ENCODE measurements around the gene PDE2A.

The PDE2A gene

DNA sequence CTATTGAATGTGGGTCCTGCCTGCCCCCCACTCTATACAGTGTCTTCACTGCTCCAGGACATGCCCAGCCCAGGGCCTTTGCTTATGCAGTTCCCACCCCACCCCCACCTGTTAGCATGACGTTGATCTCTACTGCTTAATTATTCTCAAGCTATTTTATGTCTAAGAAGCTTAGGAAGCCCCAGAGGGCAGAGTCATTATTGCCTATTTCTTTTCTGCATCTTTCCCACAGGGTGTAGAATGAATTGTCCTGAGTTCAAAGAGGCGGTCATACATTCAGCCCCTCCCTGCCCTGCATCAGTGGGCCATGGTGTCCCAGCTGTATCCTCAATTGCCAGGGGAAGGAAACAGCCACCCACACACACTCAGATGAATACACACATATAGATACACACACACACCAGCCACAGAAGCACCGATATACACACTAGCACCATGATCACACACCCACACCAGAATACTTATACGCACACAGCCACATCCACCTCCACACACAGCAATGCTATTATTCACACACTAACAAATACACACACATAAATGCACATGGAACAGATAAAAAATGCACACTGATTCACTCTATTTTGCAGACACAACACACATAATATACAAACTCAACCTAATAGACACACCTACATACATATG, 1.5 kb downstream of the PDE2A start:
- Mint-ChIP-seq H3K27me3 (peaks cover 75 to 88% of the 10 kb centered on the region in 2 donors), H3K4me3 (no peak overlapping the region), H3K27ac (no peak overlapping the region), H3K9me3 (peaks cover 0 to under 1% of the 10 kb centered on the region in 2 donors), H3K4me1 (ENCODE audit: low read depth in 2 of 2) (peaks cover 11 to 12% of the 10 kb centered on the region in 2 donors), H3K36me3 (ENCODE audit: insufficient read depth) (peaks cover 8% of the 10 kb centered on the region)
- DNase-seq (no peak), ATAC-seq (replicated peaks) (no peak)

DNA sequence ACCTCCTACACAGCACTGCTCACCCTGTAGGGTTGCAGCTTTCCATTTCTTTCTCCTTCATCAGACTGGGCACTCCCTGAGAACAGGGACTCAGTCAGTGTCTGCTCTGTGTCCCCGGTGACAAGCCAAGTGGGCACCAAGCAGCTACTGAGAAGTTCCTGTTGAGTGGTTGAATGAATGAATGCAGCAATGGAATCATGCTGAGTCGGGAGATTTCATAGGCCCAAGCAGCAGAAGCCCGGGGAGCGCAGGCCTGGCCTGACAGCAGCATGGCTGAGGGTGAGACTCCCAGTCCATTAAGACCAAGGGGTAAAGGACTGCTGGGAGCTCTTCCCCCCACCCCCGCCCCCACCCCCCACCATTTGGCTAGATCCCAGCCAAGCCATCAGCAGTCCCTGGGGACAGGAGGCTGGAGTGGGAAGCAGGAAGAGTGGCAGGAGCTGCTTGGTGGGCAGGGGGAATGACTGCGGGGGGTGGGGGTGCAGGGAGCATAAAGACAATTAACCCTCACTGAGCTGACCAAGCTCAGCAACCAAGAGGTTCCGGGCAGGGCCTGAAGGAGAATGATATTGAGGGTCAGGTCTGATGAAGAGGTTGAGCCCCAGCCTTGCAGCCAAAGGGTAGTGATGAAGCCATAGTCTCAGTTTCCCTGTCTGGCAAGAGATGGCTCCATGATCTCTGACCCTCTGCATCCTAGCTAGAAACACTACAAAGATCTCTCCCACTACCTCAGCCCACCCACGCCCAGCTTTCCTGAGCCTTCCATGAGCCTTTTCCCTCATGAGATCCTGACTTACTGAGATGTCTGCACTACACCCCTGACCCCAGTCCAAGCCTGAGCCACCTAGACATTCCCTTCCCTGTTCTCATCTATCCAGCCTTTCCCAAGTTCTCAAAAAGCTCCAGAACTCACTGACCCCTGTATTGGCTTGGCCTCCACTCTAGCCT, 2.8 kb downstream of the PDE2A start:
- ATAC-seq (replicated peaks) (no peak), DNase-seq (no peak)
- Mint-ChIP-seq H3K36me3 (ENCODE audit: insufficient read depth) (peaks cover 6% of the 10 kb centered on the region), H3K4me3 (no peak overlapping the region), H3K4me1 (ENCODE audit: low read depth in 2 of 2) (peaks cover 8 to 10% of the 10 kb centered on the region in 2 donors), H3K27me3 (peaks cover 76 to 84% of the 10 kb centered on the region in 2 donors), H3K27ac (no peak overlapping the region), H3K9me3 (peaks cover 5 to 7% of the 10 kb centered on the region in 2 donors)

DNA sequence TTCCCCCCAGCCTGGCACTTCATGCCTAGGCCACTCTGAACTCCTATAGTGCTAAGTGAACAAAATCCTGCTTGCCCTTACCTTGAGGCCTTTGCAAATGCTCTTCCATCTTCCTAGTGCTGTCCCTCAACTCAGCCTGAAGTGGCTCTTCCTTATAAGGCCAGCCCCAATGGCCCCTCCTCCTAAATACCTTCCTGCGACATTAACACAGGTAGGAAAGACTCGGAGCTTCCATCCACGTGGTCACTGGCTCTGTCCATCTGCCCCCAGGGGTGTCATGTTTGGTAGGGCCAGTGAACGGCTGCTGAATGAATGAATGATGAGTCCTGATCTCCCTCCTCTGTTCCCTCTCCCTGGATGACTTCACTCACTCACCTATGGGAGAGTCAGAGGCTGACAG, 4.2 kb downstream of the PDE2A start:
- ATAC-seq (replicated peaks) (no peak), DNase-seq (no peak)
- H3K27me3 Mint-ChIP-seq: peaks cover 72 to 83% of the 10 kb centered on the region in 2 donors
- peaks cover 8 to 10% of the 10 kb centered on the region in 2 donors for H3K4me1 Mint-ChIP-seq (ENCODE audit: low read depth in 2 of 2)
- peaks cover 5 to 7% of the 10 kb centered on the region in 2 donors for H3K9me3 Mint-ChIP-seq
- no peak overlapping the region for H3K4me3 Mint-ChIP-seq
- H3K27ac Mint-ChIP-seq: no peak overlapping the region
- H3K36me3 Mint-ChIP-seq (ENCODE audit: insufficient read depth): peaks cover 3% of the 10 kb centered on the region

GRCh38 chr11:72669527-72669926, 4.7 kb downstream of the PDE2A start:
- peaks cover 73 to 83% of the 10 kb centered on the region in 2 donors for H3K27me3 Mint-ChIP-seq
- DNase-seq: no peak
- ATAC-seq (replicated peaks): no peak
- no peak overlapping the region for H3K27ac Mint-ChIP-seq
- no peak overlapping the region for H3K4me3 Mint-ChIP-seq
- H3K9me3 Mint-ChIP-seq: peaks cover 5 to 7% of the 10 kb centered on the region in 2 donors
- H3K4me1 Mint-ChIP-seq (ENCODE audit: low read depth in 2 of 2): peaks cover 6 to 10% of the 10 kb centered on the region in 2 donors
- peaks cover 3% of the 10 kb centered on the region for H3K36me3 Mint-ChIP-seq (ENCODE audit: insufficient read depth)

- DNase-seq (no peak), ATAC-seq (replicated peaks) (peak; percentile 58)
- Mint-ChIP-seq H3K27ac (no peak overlapping the region), H3K27me3 (peaks cover 73 to 83% of the 10 kb centered on the region in 2 donors), H3K4me1 (ENCODE audit: low read depth in 2 of 2) (peaks cover 3 to 8% of the 10 kb centered on the region in 2 donors), H3K9me3 (peaks cover 5 to 7% of the 10 kb centered on the region in 2 donors), H3K4me3 (no peak overlapping the region), H3K36me3 (ENCODE audit: insufficient read depth) (peaks cover 3% of the 10 kb centered on the region)
These were observed 5.4 kb downstream of the PDE2A start for GRCh38 chr11:72668629-72669347.

GRCh38 chr11:72665911-72666472, 8.2 kb downstream of the PDE2A start:
- H3K36me3 Mint-ChIP-seq (ENCODE audit: insufficient read depth): peaks cover 4% of the 10 kb centered on the region
- ATAC-seq (replicated peaks) (no peak), DNase-seq (no peak)
- peak overlapping the region in 1 of 2 donors; percentile 12 for H3K27ac Mint-ChIP-seq
- peaks cover 5 to 7% of the 10 kb centered on the region in 2 donors for H3K9me3 Mint-ChIP-seq
- H3K4me3 Mint-ChIP-seq: no peak overlapping the region
- peaks cover 3 to 4% of the 10 kb centered on the region in 2 donors for H3K4me1 Mint-ChIP-seq (ENCODE audit: low read depth in 2 of 2)
- peaks cover 57 to 83% of the 10 kb centered on the region in 2 donors for H3K27me3 Mint-ChIP-seq

DNA sequence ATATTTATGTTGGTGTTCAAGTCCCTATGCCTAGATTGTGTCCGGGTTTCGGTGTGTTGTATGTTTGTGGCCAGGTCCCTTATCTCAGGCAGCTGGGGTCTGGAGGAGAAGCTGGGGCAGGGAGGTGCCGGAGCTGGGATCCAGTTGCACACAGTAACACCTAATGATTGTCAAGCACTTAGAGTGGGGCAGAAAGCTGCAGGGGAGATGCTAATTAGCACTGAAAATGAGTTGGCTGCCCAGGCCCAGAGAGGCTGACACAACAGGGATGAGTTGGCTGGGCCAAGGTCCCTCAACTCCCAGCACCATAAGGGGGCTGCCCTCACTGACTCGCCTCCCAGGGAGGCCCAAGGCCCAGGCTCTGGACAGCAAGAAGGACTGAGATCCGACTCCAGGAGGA, 12.2 kb downstream of the PDE2A start:
- Mint-ChIP-seq H3K9me3 (peaks cover under 1% of the 10 kb centered on the region in 2 donors), H3K4me3 (no peak overlapping the region), H3K36me3 (ENCODE audit: insufficient read depth) (peaks cover 8% of the 10 kb centered on the region), H3K4me1 (ENCODE audit: low read depth in 2 of 2) (no peaks in the 10 kb centered on the region), H3K27me3 (peaks cover 37 to 88% of the 10 kb centered on the region in 2 donors), H3K27ac (no peak overlapping the region)
- ATAC-seq (replicated peaks) (no peak), DNase-seq (no peak)

GRCh38 chr11:72661486-72661885, 12.7 kb downstream of the PDE2A start:
- no peak for DNase-seq
- Mint-ChIP-seq H3K27me3 (peaks cover 34 to 88% of the 10 kb centered on the region in 2 donors), H3K4me3 (no peak overlapping the region), H3K27ac (no peak overlapping the region), H3K9me3 (no peaks in the 10 kb centered on the region), H3K4me1 (ENCODE audit: low read depth in 2 of 2) (no peaks in the 10 kb centered on the region), H3K36me3 (ENCODE audit: insufficient read depth) (peaks cover 8% of the 10 kb centered on the region)
- ATAC-seq (replicated peaks): no peak

GRCh38 chr11:72658989-72659640, 15.1 kb downstream of the PDE2A start:
- no peaks in the 10 kb centered on the region for H3K4me1 Mint-ChIP-seq (ENCODE audit: low read depth in 2 of 2)
- peaks cover 8% of the 10 kb centered on the region for H3K36me3 Mint-ChIP-seq (ENCODE audit: insufficient read depth)
- no peak for DNase-seq
- H3K9me3 Mint-ChIP-seq: no peaks in the 10 kb centered on the region
- H3K27me3 Mint-ChIP-seq: peaks cover 18 to 82% of the 10 kb centered on the region in 2 donors
- no peak overlapping the region for H3K4me3 Mint-ChIP-seq
- H3K27ac Mint-ChIP-seq: no peak overlapping the region
- ATAC-seq (replicated peaks): no peak

DNA sequence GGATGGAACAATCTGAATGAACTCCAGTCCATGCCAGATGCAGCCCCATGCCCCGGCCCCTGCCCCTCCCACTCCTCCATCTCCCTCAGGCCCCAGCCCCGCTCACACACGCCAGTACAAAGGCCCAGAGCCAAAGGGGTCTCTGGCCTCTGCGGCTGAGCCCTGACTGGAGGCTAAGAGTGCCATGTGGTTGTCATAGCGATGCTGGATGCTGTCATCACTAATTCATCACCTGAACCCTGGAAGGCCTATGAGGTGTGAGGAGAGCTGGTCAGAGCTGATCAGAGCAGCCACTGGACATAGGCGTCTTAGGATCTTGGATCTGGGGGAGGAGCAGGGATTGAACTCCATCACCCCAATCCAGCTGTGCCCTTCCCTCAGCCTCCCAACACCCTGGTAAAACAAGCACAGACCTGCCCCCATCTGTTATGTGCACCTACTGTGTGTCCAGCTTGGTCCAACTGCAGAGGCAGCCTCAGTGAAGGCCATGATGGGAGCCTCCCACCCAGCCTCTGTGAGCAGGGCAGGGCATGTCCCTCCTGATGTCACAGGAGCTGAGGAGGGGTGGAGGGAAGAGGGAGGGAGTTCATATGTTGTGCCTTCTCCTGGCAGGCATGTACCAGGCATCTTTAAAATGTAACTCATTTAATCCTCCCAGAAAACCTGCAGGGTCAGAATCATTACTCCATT, 16.7 kb downstream of the PDE2A start:
- no peak for DNase-seq
- Mint-ChIP-seq H3K9me3 (no peaks in the 10 kb centered on the region), H3K36me3 (ENCODE audit: insufficient read depth) (peaks cover 11% of the 10 kb centered on the region), H3K27me3 (peaks cover 14 to 72% of the 10 kb centered on the region in 2 donors), H3K4me1 (ENCODE audit: low read depth in 2 of 2) (no peaks in the 10 kb centered on the region), H3K27ac (no peak overlapping the region), H3K4me3 (no peak overlapping the region)
- ATAC-seq (replicated peaks): no peak

DNA sequence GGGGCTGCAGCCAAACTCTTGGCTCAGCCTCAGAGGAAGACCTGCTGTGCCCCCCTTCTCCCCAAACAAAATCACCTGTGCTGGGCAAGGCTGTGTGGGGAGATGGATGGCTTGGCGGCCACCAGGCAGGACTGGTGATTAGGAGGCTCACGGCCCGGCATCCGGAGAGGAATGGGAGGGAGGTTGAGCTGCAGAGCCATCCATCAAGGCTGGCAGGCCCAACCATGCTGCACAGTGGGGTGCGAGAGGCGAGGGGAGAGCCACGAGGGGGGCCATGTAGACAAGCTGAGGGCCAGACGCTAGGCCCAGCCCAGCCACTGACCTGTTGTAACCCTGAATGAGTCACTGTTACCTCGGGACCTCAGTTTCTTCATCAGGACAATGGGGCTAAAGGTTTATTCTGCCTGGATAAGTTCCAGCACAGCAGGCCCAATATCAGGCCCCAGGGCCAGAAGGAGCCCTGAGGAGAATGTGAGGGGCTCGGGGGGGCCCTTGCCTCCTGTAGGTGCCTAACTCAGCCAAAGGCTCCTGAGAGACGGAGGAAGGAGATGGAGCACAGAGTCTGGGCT, 18.2 kb downstream of the PDE2A start:
- Mint-ChIP-seq H3K4me1 (ENCODE audit: low read depth in 2 of 2) (no peaks in the 10 kb centered on the region), H3K9me3 (no peaks in the 10 kb centered on the region), H3K36me3 (ENCODE audit: insufficient read depth) (peaks cover 11% of the 10 kb centered on the region), H3K4me3 (no peak overlapping the region), H3K27me3 (peaks cover 4 to 56% of the 10 kb centered on the region in 2 donors), H3K27ac (no peak overlapping the region)
- no peak for DNase-seq
- ATAC-seq (replicated peaks): no peak

DNA sequence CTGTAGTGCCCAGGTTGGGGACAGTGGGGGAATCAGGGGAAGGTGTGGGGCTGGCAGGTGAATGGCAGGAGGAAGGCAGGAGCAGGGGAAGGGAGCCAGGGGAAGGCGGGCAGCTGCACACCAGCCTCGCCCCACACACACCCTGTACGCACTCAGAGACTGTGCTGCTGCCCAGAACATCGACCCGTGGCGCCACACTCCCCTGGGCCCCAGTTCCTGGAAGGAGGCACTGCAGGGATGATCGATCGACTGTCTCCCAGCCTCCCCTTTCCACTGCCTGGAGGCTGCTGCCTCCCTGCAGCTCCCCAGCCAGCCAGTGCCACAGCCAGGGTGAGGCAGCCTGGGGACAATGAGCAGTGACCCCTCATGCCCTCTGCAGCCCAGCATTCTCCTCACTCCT, 19.2 kb downstream of the PDE2A start:
- ATAC-seq (replicated peaks): no peak
- H3K27me3 Mint-ChIP-seq: peaks cover 0 to 48% of the 10 kb centered on the region in 2 donors
- no peaks in the 10 kb centered on the region for H3K4me1 Mint-ChIP-seq (ENCODE audit: low read depth in 2 of 2)
- no peak overlapping the region for H3K27ac Mint-ChIP-seq
- DNase-seq: no peak
- no peaks in the 10 kb centered on the region for H3K9me3 Mint-ChIP-seq
- peaks cover 11% of the 10 kb centered on the region for H3K36me3 Mint-ChIP-seq (ENCODE audit: insufficient read depth)
- no peak overlapping the region for H3K4me3 Mint-ChIP-seq

Measured in effector memory CD8-positive, alpha-beta T cell (primary cell).